PFSK-1 (cell line): ENCODE results near the gene E4F1.

ENCODE experiments used
- FOXP2 ChIP-seq: optimal IDR thresholded peaks from 2 replicates; pipeline ENCODE3; 2011; ENCODE audit warnings: borderline replicate concordance, control low read depth, inconsistent platforms; ENCODE audit not compliant: insufficient read depth; ENCODE audit errors: extremely low read length, extremely low read depth
- POLR2AphosphoS5 ChIP-seq: IDR thresholded peaks from 2 replicates; pipeline ENCODE4 v1.6.1; 2012; ENCODE audit warnings: low read depth, mild to moderate bottlenecking, control low read depth, low read length, moderate library complexity
- SIN3A ChIP-seq: IDR thresholded peaks from 2 replicates; pipeline ENCODE4 v1.6.1; 2012; ENCODE audit warnings: mild to moderate bottlenecking, low read length, moderate library complexity, borderline replicate concordance; ENCODE audit not compliant: insufficient read depth
- TAF1 ChIP-seq: IDR thresholded peaks from 2 replicates; pipeline ENCODE4 v1.6.1; 2012; ENCODE audit warnings: low read length, control low read depth, borderline replicate concordance; ENCODE audit not compliant: insufficient read depth
- TF ChIP-seq, protein P1 (sequence below), 2 experiments: IDR thresholded peaks; 2 replicates each; pipeline versions ENCODE4 v1.6.1 to v1.8.0; 2011 to 2012; ENCODE audit warnings: low read depth in 2 of 2, low read length in 2 of 2, control low read depth in 1 of 2, inconsistent platforms in 1 of 2, mild to moderate bottlenecking in 1 of 2, moderate library complexity in 1 of 2; ENCODE audit not compliant: insufficient read depth in 1 of 2

Gene E4F1

DNA sequence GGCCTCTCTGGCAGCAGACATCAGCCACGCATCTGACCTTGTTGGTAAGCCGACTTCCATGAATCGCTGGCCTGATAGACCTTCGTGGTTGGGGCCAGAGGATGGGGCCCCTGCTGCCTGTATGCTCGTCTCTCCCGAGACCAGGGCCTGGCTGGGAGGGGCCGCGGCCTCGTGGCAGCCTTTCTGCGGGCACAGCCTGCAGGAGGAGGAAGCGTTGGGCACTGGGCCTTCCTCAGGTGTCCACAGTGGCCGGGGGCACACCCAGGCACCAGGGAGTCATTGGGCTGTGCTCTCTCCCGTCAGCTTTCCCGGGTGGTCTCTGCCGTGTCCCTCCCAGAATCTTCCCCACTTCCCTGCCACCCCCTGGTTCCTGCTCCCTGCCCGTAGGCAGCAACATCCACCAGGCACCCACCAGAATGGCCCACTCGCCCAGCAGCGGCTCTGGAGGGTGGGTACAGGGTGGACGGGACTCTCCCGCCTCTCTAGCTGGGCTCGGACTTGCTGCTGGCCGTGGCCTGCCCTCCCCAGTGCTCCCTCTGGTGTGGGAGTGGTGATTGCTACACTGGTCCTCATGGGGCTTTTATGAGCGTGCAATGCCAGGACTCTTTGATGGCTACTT lies 6.3 kb downstream of the E4F1 start:
- TF ChIP-seq, protein P1, sequence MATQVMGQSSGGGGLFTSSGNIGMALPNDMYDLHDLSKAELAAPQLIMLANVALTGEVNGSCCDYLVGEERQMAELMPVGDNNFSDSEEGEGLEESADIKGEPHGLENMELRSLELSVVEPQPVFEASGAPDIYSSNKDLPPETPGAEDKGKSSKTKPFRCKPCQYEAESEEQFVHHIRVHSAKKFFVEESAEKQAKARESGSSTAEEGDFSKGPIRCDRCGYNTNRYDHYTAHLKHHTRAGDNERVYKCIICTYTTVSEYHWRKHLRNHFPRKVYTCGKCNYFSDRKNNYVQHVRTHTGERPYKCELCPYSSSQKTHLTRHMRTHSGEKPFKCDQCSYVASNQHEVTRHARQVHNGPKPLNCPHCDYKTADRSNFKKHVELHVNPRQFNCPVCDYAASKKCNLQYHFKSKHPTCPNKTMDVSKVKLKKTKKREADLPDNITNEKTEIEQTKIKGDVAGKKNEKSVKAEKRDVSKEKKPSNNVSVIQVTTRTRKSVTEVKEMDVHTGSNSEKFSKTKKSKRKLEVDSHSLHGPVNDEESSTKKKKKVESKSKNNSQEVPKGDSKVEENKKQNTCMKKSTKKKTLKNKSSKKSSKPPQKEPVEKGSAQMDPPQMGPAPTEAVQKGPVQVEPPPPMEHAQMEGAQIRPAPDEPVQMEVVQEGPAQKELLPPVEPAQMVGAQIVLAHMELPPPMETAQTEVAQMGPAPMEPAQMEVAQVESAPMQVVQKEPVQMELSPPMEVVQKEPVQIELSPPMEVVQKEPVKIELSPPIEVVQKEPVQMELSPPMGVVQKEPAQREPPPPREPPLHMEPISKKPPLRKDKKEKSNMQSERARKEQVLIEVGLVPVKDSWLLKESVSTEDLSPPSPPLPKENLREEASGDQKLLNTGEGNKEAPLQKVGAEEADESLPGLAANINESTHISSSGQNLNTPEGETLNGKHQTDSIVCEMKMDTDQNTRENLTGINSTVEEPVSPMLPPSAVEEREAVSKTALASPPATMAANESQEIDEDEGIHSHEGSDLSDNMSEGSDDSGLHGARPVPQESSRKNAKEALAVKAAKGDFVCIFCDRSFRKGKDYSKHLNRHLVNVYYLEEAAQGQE (IDR thresholded peaks at IDR 0.05; ENCODE audit: insufficient read depth in 1 of 2, low read depth in 2 of 2, low read length in 2 of 2): no peak
- TF ChIP-seq TAF1 (no peak), FOXP2 (no peak), POLR2AphosphoS5 (no peak), SIN3A (no peak)

DNA sequence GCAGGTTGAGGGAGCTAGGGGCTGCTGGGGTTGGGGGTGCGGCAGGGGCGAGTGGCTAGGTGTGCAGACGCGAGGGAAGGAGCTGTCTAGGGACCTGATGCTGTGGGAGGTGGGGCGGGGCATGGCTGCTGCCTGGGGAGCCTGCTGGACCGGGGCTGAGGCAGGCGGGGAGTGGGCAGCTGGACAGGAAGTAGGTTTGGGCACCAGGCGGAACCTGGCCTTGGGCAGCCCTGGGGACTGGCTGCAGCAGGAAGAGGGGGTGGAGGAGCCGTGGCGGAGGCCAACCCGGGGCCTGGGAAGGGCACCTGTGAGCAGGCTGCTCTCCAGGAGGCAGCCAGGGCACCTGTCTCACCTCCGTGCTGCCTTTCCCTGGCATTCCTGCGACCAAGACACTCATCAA lies 7.0 kb downstream of the E4F1 start:
- TF ChIP-seq FOXP2 (no peak), TAF1 (no peak), POLR2AphosphoS5 (no peak), SIN3A (no peak)
- TF ChIP-seq, protein P1 (IDR thresholded peaks at IDR 0.05; ENCODE audit: insufficient read depth in 1 of 2, low read depth in 2 of 2, low read length in 2 of 2): no peak

DNA sequence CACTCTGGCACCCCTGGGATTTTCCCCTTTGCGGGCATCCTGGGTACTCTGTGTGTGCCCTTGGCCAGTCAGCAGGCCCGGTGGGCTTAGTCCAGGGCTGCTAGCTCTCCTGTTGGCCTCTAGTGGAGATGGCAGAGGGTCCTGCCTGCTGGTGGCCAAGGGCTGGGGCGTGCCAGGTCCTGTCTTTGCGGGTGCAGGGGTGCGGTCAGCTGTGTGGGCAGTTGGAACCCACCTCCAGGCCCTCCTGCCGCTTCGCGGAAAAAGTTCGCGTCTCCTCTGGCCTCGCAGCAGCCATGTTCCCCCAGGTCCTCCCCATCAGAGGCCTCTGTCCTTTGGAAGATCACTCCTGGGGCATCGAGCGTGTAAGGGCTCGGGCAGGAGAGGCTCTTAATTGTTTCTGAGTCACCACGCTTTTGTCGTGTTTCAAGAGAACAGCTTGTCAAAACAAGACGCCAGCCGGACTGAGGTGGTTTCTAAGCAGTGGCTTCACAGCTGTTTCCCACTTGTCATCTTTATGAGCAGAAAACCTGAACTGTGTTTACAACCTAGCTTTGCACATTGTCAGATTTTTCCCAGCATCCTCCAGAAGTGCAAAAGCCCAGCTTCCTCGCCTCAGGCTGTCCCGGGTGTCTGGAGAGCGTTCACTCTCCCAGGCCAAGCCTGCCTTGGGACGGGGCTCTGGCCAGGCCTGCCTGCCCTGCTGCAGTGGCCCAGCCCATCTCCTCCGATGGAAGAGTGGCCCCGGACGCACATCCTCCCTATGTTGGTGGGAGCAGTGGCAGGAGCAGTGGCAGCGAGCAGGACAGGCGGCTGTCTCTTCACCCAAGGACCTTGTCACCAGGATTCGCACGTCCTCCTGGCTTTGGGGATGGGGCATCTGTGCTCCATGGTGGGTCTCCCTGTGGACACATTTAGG lies 7.9 kb downstream of the E4F1 start:
- TF ChIP-seq TAF1 (no peak), SIN3A (no peak), FOXP2 (no peak), POLR2AphosphoS5 (no peak)
- TF ChIP-seq, protein P1 (IDR thresholded peaks at IDR 0.05; ENCODE audit: insufficient read depth in 1 of 2, low read depth in 2 of 2, low read length in 2 of 2): no peak

DNA sequence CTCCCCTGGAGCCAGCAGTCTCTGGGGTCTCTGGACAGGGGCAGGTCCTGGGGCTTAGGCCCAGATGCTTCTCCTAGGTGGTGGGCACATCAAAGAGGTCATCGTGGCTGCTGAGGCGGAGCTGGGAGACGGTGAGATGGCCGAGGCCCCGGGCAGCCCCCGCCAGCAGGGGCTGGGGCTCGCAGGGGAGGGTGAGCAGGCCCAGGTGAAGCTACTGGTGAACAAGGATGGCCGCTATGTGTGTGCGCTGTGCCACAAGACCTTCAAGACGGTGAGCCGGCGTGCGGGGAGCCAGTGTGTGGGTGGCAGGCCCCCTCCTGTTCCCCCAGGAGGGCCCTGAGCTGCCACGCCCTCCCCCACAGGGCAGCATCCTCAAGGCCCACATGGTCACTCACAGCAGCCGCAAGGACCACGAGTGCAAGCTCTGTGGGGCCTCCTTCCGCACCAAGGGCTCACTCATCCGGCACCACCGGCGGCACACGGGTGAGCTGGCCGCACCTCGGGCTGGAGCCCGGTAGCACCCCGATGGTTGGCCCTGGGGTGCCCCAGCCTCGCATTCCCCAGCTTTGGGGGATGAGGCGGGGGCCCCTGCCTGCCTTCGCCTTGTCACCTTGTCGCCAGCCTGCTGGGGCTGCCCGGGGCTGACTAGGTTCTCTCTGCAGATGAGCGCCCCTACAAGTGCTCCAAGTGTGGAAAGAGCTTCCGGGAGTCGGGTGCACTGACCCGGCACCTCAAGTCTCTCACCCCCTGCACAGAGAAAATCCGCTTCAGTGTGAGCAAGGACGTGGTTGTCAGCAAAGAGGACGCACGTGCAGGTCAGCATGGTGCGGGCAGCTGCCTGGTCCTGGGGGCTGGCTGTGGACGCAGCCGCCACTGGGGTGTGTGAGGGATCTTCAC lies 9.0 kb downstream of the E4F1 start:
- TF ChIP-seq SIN3A: no peak
- TF ChIP-seq TAF1: no peak
- no peak for TF ChIP-seq FOXP2
- TF ChIP-seq, protein P1 (IDR thresholded peaks at IDR 0.05; ENCODE audit: insufficient read depth in 1 of 2, low read depth in 2 of 2, low read length in 2 of 2): no peak
- TF ChIP-seq POLR2AphosphoS5: no peak
